ENCODE data around the gene GNB3. TPM values are rescaled to one million over a fixed set of nuclear protein-coding genes. Genes with fewer than 3 reads are reported as not detected.
A peak's percentile ranks its signal among the peaks of the same experiment; 100 is the strongest.

Gene GNB3
- total RNA-seq, 1 experiment from 2014 or later = 14.0 TPM

GRCh38 chr12:6838854-6839253, 1.9 kb upstream of the GNB3 start (continued):
- TF ChIP-seq PRDM15 (CRISPR knock-in tag; IDR thresholded peaks at IDR 0.05) = no peak
- TF ChIP-seq PREB (CRISPR knock-in tag; IDR thresholded peaks at IDR 0.05; ENCODE audit: borderline replicate concordance) = no peak
- TF ChIP-seq HMGA2 (CRISPR knock-in tag; IDR thresholded peaks at IDR 0.05) = no peak
- TF ChIP-seq, protein P1, sequence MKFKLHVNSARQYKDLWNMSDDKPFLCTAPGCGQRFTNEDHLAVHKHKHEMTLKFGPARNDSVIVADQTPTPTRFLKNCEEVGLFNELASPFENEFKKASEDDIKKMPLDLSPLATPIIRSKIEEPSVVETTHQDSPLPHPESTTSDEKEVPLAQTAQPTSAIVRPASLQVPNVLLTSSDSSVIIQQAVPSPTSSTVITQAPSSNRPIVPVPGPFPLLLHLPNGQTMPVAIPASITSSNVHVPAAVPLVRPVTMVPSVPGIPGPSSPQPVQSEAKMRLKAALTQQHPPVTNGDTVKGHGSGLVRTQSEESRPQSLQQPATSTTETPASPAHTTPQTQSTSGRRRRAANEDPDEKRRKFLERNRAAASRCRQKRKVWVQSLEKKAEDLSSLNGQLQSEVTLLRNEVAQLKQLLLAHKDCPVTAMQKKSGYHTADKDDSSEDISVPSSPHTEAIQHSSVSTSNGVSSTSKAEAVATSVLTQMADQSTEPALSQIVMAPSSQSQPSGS (CRISPR knock-in tag; IDR thresholded peaks at IDR 0.05; ENCODE audit: borderline replicate concordance, low read depth) = no peak

DNA sequence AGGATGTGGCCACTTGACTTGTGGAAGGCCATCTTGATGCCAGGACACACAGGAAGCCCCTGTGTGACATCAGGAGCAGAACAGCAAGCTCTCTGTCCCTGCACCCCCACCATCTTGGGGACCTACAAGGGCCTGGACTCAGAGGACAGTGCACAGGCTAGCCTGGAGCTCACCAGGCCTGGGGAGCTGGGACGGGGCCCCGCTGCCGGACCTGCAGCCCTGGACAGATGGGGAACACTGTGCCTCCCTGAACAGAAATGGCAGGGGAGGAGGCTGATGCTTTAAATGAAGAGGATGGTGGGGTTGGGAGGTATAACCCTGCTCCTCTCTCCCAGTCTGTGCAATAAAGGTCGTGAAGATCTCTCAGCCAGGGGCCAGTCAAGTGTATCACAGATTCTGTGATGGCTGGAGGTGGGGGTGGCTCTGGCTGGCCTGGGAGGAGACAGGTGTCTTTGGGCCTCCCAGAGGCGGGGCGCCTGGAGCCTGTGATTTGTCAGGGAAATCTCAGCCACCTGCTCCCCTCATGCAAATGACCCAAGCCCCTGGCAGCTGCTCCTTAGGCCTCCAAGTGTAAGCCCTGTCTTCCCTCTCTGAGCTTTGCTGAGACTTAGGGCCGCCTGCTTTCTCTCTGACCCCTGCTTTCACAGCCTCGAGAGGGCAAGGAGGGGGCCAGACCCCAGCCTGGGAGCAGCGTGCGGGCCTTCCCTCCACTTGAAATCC, 1.1 kb upstream of the GNB3 start:
- Mint-ChIP-seq H3K27ac (no peak overlapping the region; the same call in 1 of the 2 replicates), H3K4me1 (peaks cover 18% of the 10 kb centered on the region), H3K9me3 (no peaks in the 10 kb centered on the region), H3K36me3 (peaks cover 47% of the 10 kb centered on the region), H3K27me3 (ENCODE audit: low read depth) (no peaks in the 10 kb centered on the region), H3K4me3 (no peak overlapping the region)
- ChIA-PET CTCF (interaction anchor here (0.8 to 5.1 kb wide), 7 partner anchors 13 to 122 kb away, joined by 3 to 28 read pairs (median 5); partner anchors contain the start of genes CDCA3, MLF2, PTMS and SPSB2), POLR2A (interaction anchor here (0.5 to 2.2 kb wide), 3 partner anchors 12 to 150 kb away, joined by 3 to 9 read pairs (median 3); partner anchors contain the start of genes CDCA3 and USP5)
- ATAC-seq (peak; percentile 73), DNase-seq (ENCODE audit: low spot score) (peak; percentile 73)
- TF ChIP-seq, protein P2, sequence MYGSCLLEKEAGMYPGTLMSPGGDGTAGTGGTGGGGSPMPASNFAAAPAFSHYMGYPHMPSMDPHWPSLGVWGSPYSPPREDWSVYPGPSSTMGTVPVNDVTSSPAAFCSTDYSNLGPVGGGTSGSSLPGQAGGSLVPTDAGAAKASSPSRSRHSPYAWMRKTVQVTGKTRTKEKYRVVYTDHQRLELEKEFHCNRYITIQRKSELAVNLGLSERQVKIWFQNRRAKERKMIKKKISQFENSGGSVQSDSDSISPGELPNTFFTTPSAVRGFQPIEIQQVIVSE (CRISPR knock-in tag; IDR thresholded peaks at IDR 0.05; ENCODE audit: borderline replicate concordance) = no peak
- no peak for TF ChIP-seq ATF1 (CRISPR knock-in tag; IDR thresholded peaks at IDR 0.05)
- TF ChIP-seq NR3C1 (CRISPR knock-in tag; conservative IDR thresholded peaks at IDR 0.05; ENCODE audit: low read depth) = no peak
- TF ChIP-seq HMGA2 (CRISPR knock-in tag; IDR thresholded peaks at IDR 0.05) = no peak
- TF ChIP-seq CBFB (CRISPR knock-in tag; IDR thresholded peaks at IDR 0.05; ENCODE audit: low read depth) = no peak
- TF ChIP-seq, protein P3, sequence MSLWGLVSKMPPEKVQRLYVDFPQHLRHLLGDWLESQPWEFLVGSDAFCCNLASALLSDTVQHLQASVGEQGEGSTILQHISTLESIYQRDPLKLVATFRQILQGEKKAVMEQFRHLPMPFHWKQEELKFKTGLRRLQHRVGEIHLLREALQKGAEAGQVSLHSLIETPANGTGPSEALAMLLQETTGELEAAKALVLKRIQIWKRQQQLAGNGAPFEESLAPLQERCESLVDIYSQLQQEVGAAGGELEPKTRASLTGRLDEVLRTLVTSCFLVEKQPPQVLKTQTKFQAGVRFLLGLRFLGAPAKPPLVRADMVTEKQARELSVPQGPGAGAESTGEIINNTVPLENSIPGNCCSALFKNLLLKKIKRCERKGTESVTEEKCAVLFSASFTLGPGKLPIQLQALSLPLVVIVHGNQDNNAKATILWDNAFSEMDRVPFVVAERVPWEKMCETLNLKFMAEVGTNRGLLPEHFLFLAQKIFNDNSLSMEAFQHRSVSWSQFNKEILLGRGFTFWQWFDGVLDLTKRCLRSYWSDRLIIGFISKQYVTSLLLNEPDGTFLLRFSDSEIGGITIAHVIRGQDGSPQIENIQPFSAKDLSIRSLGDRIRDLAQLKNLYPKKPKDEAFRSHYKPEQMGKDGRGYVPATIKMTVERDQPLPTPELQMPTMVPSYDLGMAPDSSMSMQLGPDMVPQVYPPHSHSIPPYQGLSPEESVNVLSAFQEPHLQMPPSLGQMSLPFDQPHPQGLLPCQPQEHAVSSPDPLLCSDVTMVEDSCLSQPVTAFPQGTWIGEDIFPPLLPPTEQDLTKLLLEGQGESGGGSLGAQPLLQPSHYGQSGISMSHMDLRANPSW (CRISPR knock-in tag; conservative IDR thresholded peaks at IDR 0.05; ENCODE audit: low read depth) = no peak
- TF ChIP-seq NR2C2 (CRISPR knock-in tag; IDR thresholded peaks at IDR 0.05) = no peak
- TF ChIP-seq TEAD1 (CRISPR knock-in tag; IDR thresholded peaks at IDR 0.05) = no peak
- TF ChIP-seq KAT7 (CRISPR knock-in tag; IDR thresholded peaks at IDR 0.05; ENCODE audit: borderline replicate concordance) = no peak
- no peak for TF ChIP-seq RELA (CRISPR knock-in tag; IDR thresholded peaks at IDR 0.05; ENCODE audit: borderline replicate concordance)
- no peak for TF ChIP-seq MYBL2 (CRISPR knock-in tag; IDR thresholded peaks at IDR 0.05)

All from WTC11 (cell line).